ENCODE data around the gene MAP1LC3B. TPM values are rescaled to one million over a fixed set of nuclear protein-coding genes. Genes with fewer than 3 reads are reported as not detected.

Gene MAP1LC3B
- total RNA-seq, 6 experiments from 2014 or later, result 81.3 to 112 (median 85.4) TPM

DNA sequence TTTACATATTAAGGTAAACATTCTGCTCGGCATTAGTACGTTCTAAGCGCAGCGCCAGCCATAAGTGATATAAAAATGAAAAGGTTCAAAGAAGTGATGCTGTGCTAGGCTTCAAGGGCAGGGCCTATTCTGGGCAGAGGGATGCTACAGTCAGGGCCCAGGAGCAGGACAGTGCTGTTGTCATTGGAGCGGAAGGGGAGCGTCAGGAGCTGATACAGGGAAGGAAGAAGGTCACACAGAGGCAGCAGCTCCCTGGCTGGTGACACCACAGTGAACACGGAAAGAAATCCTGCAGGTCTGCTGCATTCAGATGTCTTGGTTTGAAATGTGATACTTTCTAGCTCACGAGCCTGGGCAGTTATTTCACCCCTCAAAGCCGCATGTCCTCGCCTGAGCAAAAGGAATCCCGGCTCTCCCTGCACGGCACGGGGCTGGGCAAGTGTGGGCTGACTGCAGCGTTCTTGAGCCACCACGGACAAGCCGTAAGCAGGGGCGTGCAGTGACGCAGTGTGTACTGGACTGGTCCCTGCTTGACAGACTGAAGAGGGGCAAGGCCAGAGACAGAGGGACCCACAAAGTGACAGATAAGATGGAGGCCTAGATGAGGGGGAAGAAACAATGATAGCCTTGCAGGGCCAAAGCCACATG, 59.6 kb downstream of the MAP1LC3B start:
- peaks cover 35% of the 10 kb centered on the region for H3K4me1 Mint-ChIP-seq (ENCODE audit: low read depth)
- no peak overlapping the region for H3K4me3 Mint-ChIP-seq
- DNase-seq, result no peak
- TF ChIP-seq, protein P1, sequence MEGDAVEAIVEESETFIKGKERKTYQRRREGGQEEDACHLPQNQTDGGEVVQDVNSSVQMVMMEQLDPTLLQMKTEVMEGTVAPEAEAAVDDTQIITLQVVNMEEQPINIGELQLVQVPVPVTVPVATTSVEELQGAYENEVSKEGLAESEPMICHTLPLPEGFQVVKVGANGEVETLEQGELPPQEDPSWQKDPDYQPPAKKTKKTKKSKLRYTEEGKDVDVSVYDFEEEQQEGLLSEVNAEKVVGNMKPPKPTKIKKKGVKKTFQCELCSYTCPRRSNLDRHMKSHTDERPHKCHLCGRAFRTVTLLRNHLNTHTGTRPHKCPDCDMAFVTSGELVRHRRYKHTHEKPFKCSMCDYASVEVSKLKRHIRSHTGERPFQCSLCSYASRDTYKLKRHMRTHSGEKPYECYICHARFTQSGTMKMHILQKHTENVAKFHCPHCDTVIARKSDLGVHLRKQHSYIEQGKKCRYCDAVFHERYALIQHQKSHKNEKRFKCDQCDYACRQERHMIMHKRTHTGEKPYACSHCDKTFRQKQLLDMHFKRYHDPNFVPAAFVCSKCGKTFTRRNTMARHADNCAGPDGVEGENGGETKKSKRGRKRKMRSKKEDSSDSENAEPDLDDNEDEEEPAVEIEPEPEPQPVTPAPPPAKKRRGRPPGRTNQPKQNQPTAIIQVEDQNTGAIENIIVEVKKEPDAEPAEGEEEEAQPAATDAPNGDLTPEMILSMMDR (IDR thresholded peaks at IDR 0.05), result no peak
- H3K27me3 Mint-ChIP-seq (ENCODE audit: insufficient read depth), result no peaks in the 10 kb centered on the region
- H3K36me3 Mint-ChIP-seq (ENCODE audit: low read depth), result peaks cover 41% of the 10 kb centered on the region
- H3K9me3 Mint-ChIP-seq, result no peaks in the 10 kb centered on the region
- H3K27ac Mint-ChIP-seq, result no peak overlapping the region

DNA sequence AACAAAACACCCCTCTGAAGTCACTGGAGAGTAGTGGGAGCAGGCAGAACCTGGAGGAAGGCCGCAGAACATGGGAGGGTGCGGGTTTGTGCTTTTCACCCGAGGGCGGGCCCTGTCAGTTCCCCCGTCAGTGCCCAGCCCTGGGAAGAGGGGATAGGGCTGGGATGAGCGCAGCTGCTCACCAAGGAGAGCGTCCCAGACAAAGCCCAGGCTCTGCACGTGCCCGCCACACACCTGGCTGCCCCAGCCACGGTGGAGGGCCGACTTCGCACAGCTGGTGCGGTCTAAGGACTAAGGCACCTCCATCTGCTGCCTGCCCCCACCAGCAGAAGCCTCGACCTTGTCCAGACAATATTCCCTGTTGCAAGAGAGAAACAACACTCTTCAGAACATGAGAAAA, 61.2 kb downstream of the MAP1LC3B start:
- Mint-ChIP-seq H3K36me3 (ENCODE audit: low read depth) (peaks cover 33% of the 10 kb centered on the region), H3K4me3 (no peak overlapping the region), H3K4me1 (ENCODE audit: low read depth) (peaks cover 35% of the 10 kb centered on the region), H3K27me3 (ENCODE audit: insufficient read depth) (no peaks in the 10 kb centered on the region), H3K9me3 (no peaks in the 10 kb centered on the region), H3K27ac (no peak overlapping the region)
- TF ChIP-seq, protein P1 (IDR thresholded peaks at IDR 0.05), result no peak
- no peak for DNase-seq

Other genes with a start within 250 kb of the MAP1LC3B start
- gene C16orf95, start 74.9 kb upstream of the MAP1LC3B start, total RNA-seq (2021; fragmentation: NEBNext Ultra II Directional; extraction: Animal tissue kit (Norgen Biotek cat#: 25700)), result 10 to 100 TPM in 5 of 6 experiments, 1 to 10 TPM in 1; 8.5 to 15.0 (median 11.7) TPM
- gene FBXO31, start 8.6 kb upstream of the MAP1LC3B start, total RNA-seq (2021; fragmentation: NEBNext Ultra II Directional; extraction: Animal tissue kit (Norgen Biotek cat#: 25700)), result 10 to 100 TPM; 23.0 to 30.0 (median 25.1) TPM
- gene ZCCHC14, start 100.7 kb downstream of the MAP1LC3B start, total RNA-seq (2021; fragmentation: NEBNext Ultra II Directional; extraction: Animal tissue kit (Norgen Biotek cat#: 25700)), result 10 to 100 TPM; 10.6 to 13.7 (median 13.3) TPM
- not detected for gene JPH3, start 210.2 kb downstream of the MAP1LC3B start, total RNA-seq (2021; fragmentation: NEBNext Ultra II Directional; extraction: Animal tissue kit (Norgen Biotek cat#: 25700))

Data from HFFc6 (cell line).